GM18867 (cell line): ENCODE results near the gene LEMD2.
A peak's percentile ranks its signal among the peaks of the same experiment; 100 is the strongest.

ENCODE experiments used
- ATAC-seq: cut with Tn5 transposase; IDR thresholded peaks from one replicate; pipeline ENCODE4 v1.9.1; 2021; ENCODE audit warnings: mild to moderate bottlenecking, moderate library complexity; ENCODE audit not compliant: unreplicated experiment

LEMD2 gene

DNA sequence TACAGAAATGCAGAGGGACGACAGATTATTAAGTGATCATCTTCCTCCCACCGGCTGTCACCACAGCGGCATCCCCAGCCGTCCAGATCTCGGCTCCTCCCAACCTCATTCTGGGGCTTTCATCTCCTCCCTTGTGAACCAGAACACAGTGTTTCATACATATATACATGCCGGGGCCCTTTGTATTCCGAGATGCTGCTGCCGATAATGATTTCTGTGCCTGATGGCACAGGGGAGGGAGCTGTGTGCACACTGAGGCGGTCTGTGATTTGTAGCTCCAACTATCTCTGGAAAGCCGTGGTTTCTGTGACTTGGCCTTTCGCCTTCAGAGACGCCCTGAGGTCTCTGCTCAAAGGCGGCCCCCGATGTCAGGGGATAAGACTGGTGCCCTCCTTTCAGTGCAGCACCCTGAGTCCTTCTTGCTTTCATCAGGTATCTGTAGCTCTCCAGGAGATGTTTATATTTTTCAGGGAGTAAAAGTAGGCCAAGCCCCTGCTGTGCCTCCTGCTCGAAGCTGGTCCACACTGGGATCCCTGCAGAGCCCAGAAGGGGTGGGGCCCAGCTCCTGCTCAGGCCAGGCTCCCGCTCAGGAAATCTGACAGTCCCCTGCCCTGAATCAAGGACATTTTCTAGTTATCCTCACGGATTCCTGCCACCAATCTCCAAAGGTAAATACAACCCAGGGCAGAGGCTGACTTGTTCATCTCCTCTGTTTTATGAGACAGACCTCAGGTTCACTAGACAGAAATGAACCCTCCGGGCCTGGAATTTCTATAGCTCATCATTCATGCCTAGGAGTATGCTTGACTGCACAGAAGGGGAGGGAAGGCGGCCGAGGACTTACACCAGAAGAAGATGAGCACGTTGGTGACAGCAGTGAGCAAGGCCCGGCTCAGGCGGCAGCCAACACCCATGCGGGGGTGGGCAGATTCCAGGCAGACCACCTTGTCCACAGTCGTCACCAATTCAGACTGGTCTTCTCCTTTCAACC lies 11.2 kb downstream of the LEMD2 start:
- ATAC-seq, result no peak

GRCh38 chr6:33776764-33777163 lies 12.2 kb downstream of the LEMD2 start:
- no peak for ATAC-seq

- ATAC-seq, result no peak
These were observed 12.7 kb downstream of the LEMD2 start for GRCh38 chr6:33776186-33776585.

GRCh38 chr6:33774774-33775173 lies 14.2 kb downstream of the LEMD2 start:
- no peak for ATAC-seq

GRCh38 chr6:33772902-33773472 lies 15.9 kb downstream of the LEMD2 start:
- no peak for ATAC-seq

DNA sequence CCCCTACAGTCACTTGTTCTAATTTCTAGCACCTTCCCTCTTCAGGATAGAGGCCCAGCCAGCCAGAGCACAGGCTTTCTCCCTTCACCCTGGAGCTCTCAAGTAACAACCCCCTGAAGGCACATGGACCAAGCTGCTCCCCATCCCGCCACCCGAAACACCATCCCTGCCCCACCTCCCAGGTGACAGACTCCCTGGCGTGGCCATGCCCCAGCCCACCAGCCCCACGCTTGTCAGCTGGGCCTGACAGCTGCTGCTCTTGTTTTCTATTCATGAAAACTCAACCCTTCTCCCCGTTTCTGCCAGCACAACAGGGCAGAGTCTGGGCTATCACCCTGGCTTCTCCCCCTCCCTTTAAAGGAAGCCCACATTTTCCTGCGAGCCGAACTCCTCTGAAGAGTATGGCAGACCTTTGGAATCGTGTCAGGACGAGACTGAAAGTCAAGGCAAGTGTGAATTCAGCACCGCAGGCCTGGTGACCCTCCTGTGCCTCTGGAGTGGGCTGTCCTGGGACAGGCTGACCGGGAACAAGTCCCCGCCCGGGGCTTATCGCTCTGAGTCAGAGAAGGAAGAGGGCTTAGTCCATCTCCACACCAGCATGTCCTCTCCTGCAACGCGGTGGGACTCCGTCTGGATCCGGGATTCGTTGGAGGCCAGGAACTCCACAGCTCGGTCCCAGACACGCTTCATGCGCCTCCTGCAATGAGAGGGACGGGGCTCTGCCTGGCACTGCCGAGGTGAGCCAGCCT lies 16.7 kb downstream of the LEMD2 start:
- no peak for ATAC-seq

DNA sequence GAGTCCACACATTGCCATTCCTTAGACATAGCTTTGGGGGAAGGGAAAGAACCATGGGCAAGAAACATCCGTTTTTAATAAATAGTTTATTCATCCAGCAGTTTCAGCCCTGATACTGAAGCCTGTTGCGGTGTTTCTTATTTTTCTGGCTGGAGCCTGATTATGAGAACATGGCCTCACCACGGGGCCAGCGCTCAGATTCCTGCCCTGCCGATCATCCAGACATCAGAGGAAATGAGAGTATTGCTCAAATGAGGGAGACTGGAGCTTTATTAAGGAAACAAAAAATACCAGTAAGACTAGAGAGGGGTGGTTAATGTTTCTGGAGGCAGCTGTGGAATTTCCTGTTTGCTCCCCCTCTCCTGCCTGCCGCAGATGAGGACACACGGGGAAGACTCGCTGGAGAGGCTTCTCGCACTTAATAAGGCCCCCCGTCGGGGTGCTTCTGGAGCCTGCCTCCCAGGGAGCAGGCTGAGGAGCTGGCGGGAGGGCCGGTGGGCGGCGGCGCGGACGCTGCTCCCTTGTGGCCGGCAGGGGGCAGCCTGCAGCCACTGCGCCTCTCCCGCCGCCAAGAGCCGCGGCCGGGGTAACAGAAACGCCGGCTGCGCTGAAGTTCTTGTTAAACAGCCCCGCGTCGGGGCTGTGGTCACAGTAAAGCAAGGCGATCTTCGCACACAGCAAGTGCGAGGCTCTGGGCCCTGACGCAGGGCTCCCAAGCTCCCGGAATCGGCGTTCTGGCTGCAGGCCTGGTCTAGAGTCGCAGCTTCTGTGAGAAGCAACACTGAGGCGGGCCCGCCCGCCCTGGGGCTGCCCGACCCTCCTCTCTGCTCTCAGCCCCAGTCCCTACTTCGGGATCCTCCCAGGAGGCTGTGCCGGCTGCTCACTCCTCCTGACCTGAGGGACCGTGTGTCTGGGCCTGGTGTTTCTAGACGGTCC lies 17.5 kb downstream of the LEMD2 start:
- no peak for ATAC-seq

DNA sequence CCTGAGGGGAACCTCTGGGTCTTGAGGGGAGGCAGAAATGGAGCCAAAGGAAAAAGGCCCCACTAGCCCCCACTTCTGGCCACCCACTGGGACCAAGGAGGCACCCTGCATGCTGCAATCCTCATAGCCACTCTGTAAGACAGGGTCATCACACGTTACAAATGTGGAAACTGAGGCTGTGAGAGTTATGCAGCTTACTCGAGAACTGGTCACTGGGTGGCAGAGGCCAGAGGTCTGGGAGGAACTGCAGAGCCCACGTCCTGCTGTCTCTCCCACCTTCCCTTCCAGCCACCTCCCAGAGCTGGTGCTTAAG lies 18.1 kb downstream of the LEMD2 start:
- no peak for ATAC-seq

DNA sequence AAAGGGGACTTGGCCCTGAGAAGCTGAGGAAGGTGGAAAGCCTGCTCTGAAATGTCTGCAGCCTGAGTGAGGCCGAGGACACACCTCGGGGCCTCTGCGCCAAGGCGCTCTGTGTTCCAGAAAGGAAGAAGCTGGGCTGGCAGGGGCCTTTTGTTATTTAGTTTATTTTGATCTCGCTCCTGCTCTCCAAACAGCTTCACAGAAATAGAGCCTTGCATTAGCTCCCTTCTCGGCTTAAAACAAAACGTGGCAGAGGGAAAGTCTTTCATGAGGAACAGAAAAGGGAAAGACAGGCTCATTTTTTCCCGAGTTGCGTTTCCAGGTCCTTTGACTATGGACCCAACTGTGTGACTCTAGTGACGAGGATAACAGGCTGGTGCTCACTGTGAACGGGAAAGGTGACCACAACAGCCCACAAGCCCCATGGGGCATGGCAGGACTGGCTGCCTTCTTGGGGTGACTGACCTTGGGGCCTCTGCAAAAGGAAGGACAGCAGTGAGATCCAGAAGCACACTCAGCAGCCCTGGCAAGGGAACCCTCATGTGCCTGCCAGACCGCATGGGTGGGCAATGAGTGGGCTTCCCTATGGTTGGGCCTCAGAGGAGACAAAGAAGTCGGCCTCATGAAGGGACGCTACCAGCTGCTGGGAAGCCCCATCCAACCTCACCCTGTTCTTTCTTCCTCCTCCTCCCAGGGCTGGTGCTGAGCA lies 18.7 kb downstream of the LEMD2 start:
- no peak for ATAC-seq

DNA sequence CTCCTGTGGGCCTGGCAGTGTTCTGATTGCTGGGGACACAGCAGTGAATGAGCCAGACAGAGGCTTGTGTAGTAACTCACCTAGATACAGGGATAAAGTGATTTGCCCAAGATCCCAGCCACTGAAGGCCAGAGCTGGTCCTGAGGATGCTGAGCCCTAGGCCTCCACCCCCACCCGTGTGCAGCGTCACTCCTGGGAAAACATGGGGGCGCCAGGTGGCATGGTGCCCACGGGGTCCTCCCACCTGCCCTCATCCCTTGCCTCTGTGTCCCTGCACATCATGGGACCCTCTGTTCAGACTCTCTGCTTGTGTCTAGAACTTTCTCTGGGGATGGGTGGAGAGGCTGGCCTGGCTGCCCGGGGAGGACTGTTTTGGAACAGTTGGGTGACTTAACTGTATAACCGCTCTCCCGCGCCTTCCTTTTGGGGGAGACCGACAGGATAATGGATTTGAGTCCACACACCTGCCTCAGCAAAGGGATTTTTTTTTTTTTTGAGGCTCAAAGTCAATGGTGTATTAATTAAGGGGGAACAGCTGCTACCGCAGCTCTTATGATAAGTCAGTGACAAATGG lies 19.6 kb downstream of the LEMD2 start:
- no peak for ATAC-seq

DNA sequence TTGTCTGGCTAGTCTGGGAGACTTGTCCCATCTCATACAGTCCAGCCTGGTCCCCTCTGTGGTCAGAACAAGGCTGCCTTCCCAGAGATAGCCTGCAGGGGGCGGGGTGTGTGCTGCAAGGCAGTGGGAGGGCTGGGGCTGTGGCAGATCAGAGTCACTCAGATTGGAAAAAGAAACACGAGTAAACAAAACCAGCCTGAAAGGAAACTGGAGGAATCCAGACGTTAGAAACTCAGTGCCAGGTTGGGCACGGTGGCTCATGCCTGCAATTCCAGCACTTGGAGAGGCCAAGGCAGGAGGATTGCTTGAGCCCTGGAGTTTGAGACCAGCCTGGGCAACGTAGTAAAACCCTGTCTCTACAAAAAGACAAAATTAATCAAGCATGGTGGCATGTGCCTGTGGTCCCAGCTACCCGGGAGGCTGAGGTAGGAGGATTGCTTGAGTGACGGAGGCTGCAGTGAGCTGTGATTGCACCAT lies 20.2 kb downstream of the LEMD2 start:
- ATAC-seq, result peak; percentile 56

DNA sequence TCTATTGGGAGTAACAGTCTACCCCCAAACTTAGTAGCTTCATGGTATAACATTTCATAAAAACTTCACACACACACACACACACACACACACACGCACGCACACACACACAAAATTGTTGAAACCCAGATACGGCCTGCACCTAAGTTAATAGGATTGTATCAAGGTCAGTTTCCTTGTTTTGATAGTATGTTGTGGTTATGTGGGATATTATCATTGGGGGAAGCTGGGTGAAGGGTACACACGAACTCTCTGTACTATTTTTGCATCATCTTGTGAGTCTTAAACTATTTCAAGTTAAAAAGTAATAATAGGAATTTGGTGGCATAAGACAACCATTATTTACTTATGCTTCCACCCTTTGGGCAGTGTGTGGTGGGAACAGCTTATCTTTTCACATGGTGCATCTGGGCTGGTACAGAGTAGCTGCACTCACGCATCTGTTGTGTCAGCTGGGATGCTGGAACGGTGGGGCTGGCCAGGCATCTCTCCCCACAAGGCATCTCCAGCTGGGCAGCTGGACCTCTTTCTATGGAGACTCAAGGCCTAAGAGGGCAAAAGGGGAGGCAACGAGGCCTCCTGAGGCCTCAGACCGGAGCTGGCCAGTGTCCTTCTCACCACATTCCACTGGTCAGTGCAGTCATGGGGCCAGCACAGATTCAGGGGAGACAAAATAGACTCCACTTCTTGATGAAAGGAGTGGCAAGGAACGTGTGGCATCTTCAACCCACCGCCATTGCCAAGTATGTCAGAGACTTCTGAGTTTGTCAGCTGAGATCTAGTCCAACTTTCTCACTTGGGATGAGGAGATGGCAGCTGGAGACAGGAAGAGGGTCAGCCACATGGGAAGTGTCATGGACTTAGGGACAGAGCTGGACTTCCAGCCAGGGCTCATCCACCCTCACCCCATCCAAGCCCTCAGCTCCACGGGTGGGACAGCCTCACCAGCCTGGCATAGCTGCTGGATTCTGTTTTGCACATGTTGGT lies 21.7 kb downstream of the LEMD2 start:
- no peak for ATAC-seq

GRCh38 chr6:33765368-33765767 lies 23.6 kb downstream of the LEMD2 start:
- ATAC-seq, result no peak

- no peak for ATAC-seq
These were observed 24.9 kb downstream of the LEMD2 start for GRCh38 chr6:33764036-33764435.

- no peak for ATAC-seq
These were observed 25.4 kb downstream of the LEMD2 start for GRCh38 chr6:33763483-33763882.

- ATAC-seq, result no peak
These were observed 26.2 kb downstream of the LEMD2 start for GRCh38 chr6:33762713-33763112.

DNA sequence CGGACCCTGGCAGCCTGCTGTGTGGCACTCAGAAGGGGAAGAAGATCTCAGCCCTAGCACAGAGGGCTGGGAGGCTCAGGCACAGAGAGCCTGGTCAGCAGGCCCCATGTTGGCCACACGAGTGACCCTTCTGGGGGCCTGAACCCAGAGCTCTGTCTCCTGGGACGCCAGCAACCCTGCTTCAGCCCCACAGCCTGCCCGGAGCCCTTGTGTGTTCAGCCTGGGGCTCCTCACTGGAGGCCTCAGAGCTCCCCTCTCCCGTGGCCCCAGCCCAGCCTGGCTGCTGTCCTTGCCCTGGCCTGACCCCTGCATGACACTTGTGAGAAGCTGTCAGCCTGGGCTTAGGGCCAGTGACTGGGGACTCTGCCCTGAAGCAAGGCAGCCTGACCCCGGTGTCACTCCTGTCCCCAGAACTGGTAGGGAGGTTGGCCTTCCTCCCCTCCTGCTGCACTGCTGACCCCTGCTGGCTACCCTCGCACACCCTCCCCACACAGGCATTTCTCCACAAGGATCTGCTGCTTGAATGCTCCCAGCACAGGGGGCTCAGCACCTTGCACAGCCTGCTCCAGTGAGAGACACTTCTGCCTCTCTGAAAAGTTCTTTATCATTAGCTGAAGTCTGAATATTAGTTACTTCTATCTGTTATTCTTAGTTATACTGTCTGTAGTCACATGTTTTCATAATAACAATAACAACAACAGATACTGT lies 26.9 kb downstream of the LEMD2 start:
- ATAC-seq, result no peak

- no peak for ATAC-seq
These were observed 27.4 kb downstream of the LEMD2 start for GRCh38 chr6:33761581-33761921.
